ENCODE results near the gene LHB.

GRCh38 chr19:49064029-49064629 is 47.2 kb upstream of the LHB start:
- TF ChIP-seq GABPA (IDR thresholded peaks at IDR 0.05; ENCODE audit: low read depth) = no peak
- TF ChIP-seq, protein P1, sequence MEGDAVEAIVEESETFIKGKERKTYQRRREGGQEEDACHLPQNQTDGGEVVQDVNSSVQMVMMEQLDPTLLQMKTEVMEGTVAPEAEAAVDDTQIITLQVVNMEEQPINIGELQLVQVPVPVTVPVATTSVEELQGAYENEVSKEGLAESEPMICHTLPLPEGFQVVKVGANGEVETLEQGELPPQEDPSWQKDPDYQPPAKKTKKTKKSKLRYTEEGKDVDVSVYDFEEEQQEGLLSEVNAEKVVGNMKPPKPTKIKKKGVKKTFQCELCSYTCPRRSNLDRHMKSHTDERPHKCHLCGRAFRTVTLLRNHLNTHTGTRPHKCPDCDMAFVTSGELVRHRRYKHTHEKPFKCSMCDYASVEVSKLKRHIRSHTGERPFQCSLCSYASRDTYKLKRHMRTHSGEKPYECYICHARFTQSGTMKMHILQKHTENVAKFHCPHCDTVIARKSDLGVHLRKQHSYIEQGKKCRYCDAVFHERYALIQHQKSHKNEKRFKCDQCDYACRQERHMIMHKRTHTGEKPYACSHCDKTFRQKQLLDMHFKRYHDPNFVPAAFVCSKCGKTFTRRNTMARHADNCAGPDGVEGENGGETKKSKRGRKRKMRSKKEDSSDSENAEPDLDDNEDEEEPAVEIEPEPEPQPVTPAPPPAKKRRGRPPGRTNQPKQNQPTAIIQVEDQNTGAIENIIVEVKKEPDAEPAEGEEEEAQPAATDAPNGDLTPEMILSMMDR (IDR thresholded peaks at IDR 0.05; ENCODE audit: insufficient read depth, low read length) = no peak
